Stimulated activated CD4-positive, alpha-beta T cell treated with anti-CD3 and anti-CD28 coated beads, Interleukin-15, amount 100 ng/mL, for 24 hours (primary cell): ENCODE measurements around the gene ISY1.
"Not testable (repeated sequence)": the region's sequence is repeated elsewhere in the genome, so short reads cannot be mapped to it uniquely, and the experiment has no call there.

Experiments
- DNase-seq: peaks from one replicate; pipeline ENCODE4 v3.0.0-alpha.2; 2020

ISY1 gene

DNA sequence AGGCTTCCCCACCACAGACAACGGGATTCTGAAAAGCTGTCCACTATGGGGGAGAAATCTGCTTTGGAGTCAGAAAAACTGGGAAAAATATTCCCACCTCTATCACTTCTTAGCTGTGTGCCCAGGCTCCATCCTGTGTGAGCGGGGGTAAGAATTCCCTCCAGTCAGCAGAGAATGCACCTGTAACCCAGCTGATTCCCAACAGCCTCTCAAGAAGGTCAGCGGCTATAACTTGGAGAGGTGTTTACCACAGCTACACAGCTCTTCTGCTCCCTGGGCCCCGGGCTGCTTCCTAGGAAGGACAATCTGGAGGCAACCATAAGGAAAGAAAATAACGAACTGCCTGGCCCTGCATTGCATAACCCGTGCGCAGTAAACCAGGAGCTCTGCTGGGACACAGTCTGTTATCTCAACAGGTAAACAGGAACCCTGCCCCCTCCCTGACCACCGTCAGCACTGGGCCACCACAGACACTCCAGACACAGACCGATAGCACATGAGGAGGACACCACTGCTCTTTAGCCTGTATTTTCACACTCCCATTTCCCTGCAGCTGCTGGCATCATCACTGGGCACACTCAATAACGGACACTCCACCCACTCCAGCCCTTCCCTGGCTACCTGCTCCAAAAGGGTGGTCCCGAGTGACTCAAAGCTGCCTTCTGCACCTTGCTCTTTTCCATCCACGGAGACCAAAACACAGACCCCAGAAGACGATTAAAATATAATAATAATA lies 41.3 kb downstream of the ISY1 start:
- DNase-seq, result peak; percentile 35

DNA sequence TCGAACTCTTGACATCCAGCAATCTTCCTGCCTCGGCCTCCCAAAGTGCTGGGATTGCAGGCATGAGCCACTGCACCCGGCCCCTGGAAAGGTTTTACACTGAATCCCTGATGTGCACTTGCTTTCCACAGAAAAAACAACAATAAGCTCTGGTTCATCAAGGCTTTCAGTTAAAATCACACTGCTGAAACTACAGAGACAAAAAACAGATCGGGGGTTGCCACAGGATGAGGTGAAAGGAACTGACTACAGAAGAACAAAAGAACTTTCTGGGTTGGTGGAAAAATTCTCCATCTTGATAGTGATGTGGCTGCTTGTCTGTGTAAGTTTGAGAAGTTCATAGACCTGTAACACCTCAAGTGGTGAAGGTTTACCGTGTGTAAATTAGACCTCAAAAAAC lies 42.1 kb downstream of the ISY1 start:
- peak; percentile 44 for DNase-seq

DNA sequence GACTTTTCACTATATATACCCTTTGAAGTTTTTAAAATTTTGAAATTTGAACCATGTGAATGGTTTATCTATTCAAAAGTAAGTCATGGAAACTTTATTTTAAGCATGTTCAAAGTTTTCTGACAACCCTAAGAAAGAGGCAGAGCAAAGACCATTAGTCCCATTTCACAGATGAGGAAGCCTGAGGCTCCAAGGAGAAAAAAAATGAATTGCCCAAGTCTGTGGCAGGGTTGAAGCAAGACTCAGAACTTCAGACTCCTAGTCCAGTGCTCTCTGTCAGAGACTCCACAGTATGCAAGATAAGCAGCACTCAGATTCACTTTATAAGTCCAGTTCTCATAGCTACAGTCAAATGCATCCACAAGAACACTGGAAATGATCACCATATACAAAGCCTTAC lies 43.7 kb downstream of the ISY1 start:
- no peak for DNase-seq

DNA sequence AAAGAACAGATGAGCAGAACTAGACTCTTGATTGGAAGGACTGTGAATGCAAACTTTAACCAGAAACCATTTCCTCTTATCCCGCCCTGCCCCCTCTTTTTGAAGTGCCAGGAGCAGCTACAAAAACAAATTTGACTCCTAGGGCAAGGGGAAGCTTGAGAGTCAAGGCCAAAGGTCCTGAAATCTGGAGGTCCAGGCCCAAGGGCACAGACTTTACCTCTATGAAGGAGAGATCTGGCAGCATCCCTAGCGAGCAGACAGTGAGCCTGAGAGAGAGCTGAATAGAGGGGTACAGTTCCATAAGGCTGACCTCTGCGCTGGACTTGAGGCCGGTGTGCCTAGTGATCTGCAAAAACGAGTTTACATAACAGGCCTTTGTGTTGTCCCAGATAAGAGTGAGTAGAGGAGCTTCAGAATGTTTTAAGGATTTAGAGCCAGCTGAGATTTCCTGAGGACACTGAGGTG lies 44.3 kb downstream of the ISY1 start:
- peak; percentile 18 for DNase-seq

DNA sequence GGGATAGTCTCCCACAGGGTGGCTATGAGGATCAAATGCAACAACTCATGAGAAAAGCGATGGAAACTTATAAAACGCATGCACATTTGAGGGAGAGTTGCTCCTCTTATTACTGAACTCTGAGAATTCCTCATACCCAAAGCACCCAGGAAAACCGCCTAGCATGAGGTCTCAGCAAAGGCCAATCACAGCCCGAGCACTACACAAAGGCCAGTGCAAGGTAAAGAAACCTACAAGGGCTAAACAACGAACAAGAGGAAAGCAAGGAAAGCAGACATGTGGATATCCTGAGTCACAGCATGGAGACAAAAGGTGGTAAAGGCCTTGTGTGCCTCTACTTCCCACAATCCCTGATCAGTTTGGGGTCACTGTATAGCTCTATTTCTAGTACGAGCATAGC lies 46.4 kb downstream of the ISY1 start:
- DNase-seq, result no peak

DNA sequence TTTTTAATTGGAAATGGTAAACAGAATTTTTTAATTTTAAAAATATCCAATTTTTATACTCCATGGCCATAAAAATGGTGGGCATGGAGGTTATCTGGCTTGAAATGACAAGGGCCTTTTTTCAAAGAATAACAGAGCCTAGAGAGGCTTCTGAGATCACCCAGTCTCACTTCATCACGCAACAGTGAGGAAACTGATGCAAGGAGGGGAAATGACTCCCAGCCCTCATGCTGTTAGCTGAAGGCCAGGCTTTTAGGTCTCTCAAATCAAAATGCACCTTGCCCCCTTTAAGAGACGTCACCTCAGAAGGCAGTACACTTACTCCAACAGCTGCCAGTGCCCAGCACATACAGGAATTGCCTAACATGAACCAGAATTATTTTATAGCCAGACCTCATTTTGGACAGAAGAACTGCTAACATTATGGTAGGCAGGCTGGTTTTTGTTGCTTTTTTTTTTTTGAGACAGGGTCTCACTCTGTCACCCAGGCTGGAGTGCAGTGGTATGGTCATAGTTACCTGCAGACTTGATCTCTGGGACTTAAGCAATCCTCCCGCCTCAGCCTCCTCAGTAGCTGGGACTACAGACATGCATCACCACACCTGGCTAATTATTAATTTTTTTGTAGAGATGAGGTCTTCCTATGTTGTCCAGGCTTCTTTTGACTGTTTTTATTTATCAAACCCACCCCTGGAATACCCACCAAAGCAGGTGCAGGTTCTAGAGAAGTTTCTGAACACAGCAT lies 48.4 kb downstream of the ISY1 start:
- peak; percentile 48 for DNase-seq

DNA sequence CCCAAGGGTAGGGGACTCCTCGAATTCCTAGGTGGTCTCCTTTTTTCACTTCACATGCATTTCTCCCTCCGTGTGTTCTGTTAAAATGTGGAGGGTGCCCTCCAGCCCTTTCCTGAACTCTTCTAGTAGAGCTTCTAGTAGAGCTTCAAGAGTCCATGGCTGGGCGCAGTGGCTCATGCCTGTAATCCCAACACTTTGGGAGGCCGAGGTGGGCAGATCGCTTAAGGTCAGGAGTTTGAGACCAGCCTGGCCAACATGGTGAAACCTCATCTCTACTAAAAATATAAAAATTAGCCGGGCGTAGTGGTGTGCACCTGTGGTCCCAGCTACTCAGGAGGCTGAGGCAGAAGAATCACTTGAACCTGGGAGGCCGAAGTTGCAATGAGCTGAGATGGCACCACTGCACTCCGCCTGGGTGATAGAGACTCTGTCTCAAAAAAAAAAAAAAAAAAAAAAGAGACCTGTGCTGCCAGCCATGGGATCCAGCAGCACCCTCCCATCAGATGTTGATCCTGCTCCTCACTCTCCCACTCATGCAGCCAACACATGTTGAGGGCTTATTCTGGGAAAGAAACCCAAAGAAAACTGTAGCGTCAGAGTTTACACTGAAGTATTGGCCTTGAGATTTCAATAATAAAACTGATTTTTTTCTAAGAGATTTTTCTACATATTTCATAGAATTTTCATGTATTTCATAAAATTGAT lies 49.6 kb downstream of the ISY1 start:
- not testable (repeated sequence) for DNase-seq

DNA sequence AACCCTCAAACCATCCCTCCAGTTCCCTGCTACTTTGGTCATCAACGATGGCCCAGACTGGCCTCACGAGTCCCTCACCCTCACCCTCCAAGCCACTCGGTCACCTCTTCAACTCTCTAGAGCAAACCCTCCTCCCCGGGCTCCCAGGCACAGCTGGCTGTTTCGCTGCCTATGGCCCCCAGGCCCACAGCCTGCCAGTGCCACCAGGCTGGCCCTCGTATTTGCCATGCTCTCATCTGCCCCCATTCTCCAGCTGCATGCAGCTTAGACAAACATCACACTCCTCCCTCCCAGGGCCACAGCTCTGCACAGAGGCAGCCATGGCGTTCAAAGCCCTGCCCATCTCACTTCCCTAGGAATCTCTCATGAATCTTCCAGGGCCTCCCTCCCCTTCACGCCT lies 53.1 kb downstream of the ISY1 start:
- DNase-seq, result no peak

DNA sequence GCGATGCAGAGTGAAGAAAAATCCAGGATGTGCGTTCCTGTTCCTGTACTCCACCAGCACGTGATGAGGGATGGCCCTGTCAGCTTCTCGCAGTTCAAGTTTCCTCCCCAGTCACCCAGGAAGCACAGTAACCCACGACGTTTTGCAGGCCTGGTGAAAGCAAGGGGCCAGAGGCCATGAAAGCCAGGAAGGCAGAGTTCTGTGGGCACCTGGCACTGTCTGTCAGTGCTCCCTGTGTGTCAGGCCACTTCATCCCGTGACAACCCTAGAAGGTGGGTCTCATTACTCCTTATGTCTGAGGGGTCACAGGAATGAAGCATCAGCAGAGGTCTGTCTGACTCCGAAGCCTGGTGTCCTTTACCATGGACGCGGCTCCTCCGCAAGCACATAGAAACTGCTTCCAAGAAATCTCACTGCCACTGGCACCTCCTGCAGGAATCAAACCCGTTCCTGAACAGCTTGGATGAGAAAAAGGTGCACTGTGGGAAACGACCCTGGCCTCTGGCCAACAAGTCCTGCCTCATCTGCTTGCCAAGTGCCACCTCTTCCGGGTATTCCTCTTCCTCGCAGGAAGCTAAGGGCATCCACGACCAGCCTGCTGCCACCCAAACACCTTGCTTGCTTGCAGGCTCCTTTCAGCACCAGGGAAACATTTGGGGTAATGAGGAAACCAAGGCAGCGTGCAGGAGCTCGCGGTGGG lies 53.8 kb downstream of the ISY1 start:
- no peak for DNase-seq

DNA sequence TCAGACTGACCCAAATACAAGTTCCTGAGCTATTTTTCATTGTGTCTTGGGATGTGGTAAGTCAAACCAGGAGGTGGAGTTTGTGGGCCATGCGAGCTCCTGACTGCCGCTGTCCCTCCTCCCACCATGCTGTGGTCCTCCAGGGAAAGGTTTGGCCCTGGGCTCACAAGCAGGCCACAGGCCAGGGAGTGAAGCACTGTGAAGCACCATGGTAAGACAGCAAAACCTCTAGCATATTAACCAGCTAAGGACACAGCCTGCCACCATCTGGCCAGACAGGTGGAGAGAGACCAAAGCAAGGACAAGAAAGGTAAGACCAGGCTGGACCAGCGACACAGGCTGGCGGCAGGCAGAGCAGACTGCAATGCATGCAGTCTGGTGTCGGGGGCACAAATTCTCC lies 54.5 kb downstream of the ISY1 start:
- no peak for DNase-seq

DNA sequence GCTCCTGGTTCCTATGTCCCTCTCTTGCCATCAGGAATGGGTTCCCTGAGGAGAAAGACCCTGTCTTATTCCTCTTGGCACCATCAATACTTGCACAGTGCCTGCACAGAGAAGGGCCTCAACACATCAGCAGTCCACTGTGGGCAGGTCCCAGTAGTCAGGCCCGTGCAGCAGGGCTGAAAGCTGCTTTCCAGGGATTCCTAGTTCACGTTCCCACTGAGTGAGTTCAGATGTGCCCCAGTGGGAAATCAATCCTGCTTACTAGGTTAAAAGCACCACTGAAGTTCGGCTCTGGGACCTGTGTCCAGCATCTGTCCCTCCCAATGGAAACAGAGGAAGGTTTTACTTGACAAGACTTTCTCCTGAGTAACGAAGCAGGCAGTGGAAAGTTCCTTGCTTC lies 55.0 kb downstream of the ISY1 start:
- DNase-seq, result no peak

DNA sequence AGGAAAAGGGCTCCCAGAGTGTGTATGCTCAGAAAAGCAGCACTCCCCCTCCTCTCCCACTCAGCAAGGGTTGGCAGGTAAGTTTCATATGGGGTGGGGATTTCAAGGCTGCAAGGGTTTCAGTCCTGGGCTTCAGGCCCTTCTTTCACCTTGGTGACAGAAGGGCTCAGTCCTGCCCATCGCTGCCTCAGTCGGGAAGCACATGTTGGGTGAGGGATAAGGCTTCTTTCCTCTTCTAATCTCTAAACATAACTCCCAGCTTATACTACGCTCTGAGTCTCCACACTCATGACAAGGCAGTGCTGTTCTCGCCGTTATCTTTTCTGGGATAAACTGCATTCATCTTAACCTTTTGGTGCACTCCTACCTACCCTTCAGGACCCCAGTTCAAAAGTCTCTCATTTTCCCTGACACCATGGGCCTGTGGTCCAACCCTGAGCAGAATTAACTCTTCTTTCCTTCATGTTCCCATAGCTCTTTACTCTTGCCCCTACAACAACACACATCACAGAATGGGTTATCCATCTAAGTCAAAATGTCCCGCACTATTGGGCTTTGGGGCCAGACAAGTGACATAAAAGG lies 56.3 kb downstream of the ISY1 start:
- no peak for DNase-seq

DNA sequence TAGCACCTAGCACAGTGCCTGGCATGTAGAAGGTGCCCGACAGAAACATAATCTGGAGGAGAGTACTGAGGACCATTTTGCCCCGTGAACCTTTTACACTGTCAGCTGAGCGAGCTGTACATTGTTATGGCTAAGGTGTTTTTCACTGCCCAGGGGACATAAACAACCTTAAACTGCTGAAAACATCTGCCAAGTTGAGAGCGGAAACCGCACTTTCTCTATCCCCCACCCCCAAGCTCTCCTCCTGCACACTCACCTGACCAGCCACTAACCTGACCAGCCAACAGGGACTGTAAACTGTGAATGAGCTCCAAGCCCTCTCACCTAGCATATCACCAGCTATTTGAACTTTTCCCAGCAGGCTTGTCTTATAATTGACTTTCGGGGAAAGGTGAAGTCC lies 56.8 kb downstream of the ISY1 start:
- no peak for DNase-seq

DNA sequence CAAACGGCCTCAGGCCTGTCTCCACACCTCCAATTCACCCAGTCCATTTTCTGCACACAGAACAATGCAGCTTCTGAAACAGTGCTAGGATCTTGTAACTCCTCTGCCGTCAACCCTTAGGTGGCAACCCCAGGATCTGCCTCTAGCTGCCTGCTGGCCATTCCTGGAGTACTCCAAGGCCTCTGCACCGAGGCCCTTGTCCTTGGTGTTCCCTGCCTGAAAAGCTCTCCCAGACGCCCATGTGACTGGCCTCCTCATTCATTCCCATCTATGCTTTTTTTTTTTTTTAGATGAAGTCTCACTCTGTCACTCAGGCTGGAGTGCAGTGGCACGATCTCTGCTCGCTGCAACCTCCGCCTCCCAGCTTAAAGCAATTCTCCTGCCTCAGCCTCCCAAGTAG lies 57.6 kb downstream of the ISY1 start:
- no peak for DNase-seq

DNA sequence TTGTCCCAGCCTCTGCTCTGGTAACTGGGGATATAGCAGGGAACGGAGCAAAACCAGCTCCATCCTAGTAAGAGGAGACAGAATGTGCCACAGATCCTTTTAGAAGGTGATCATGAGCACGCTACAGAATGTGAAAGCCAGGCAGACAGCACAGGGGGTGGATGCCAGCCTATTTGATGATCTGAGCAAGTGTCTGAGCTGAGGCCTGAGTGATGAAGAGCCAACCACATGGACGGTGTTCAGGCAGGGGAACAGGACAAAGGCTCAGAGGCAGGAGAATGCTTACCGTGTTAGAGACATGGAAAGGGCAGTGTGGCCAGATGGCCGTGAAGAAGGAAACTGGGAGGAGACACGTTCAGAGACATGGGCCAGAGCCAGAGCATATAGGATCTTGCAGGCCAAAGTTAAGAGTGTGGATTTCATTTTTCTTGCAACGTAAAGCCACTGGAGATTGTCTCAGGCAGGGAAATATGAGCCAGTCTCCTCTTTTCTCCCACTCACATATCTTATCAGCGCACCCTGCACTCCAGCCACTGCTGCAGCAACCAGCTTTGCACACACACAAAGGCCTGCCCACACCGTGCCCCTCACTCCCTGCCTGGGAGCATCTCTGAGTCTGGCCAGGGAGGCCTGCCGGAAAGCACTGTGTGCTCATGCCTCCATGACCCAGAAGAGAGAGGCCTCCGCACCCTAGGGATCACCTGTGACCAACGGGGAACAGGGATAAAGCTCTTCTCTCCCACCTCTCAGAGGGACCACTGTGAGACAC lies 59.3 kb downstream of the ISY1 start:
- DNase-seq, result no peak

DNA sequence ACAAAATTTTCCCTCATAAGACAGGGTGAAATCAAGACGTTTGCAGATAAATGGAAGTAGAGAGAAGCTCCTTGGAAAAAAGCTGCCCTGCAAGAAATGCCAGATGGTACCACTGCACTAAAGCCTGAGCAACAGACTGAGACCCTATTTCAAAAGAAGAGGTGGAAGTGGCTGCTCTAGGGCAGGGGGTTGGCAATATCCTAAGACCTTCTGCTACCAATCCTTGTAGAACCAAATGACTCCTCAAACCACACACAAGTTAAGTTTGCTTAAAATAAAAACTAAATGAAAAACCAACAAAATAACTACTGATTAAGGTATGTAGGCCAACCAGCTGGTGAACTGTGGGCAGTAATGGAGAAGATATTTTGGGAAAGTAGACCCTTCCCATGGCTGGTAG lies 60.6 kb downstream of the ISY1 start:
- DNase-seq, result no peak

DNA sequence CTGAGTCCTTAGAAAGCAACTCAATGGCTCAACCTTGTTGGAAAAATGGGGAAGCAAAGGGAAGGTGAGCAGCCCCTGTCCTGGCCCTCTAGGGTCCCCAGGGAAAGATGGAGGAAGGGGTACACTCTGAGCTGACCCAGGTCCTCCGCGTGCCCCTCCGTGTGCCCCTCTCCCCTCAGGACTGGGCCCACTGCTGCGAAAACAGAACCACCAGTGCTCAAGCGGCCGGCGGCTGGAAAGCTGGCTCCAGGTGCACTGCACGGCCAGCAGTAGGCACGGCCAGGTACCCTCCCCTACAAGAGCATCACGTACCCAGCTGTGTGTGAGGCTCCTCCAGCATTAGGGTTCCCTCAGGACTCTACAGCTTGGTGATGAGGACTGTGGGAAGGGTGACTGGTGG lies 65.6 kb downstream of the ISY1 start:
- no peak for DNase-seq

DNA sequence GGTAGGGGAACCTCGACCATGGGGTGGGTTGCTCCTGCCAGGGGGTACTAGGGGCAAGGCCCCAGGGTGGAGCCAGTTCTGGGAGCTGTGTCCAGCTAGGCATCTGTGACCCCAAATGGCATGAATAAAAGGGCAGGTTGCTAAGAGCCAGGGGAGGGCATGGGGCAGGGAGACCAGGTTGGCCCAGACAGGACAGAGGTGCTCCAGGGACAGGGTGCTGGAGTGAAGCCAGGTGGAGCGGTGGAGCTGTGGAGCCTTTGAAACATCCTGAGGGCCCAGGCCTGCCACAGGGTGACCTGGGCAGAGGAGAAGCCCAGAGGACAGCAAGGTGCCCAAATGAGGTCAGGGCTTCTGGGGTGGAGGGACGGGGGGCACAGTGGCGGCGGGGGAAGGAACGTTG lies 72.6 kb downstream of the ISY1 start:
- not testable (repeated sequence) for DNase-seq

DNA sequence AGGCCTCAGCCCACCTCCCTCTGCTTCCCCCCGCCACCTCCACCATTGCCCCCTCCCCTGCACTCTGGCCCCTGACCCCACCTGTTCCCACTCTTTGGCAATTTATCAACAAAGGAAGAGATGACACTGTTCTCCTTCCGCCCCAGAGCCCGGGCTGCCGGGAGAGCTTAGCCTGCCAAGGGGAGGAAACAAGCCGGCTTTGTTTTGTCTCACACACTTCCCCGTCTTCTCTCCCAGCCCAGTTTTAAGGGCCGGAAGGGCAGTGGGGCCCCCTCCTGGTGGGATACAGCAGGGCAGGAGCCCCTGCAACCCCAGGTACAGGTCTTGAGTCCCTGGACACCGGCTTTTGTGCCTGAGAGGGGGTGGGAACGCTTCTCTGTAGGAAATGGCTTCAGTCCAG lies 73.0 kb downstream of the ISY1 start:
- DNase-seq, result not testable (repeated sequence)

DNA sequence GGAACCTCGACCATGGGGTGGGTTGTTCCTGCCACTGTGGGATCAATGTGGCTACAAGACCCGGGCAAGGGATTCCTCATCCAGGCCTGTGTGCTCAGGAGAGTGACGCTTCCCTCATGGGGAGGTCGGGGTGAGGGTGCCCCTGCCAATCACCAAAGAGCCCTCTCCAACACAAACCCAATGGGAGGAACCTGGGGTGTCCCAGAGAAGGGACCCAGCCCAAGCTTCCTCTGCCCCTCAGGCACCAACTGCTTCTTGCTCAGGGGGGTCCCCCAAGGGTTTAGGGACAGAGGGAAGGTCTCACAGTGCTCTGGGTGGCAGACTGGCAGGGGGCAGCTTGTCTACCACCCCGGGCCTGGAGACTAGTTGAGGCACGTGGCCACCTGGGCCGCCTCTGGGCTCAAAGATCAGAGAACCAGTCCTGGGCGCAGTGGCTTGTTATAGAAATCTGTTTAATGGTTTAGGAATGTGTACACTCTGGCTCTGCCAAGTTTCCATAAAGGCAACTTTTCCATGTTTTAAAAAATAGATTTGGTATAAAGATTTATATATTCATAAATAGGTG lies 73.6 kb downstream of the ISY1 start:
- DNase-seq, result no peak

DNA sequence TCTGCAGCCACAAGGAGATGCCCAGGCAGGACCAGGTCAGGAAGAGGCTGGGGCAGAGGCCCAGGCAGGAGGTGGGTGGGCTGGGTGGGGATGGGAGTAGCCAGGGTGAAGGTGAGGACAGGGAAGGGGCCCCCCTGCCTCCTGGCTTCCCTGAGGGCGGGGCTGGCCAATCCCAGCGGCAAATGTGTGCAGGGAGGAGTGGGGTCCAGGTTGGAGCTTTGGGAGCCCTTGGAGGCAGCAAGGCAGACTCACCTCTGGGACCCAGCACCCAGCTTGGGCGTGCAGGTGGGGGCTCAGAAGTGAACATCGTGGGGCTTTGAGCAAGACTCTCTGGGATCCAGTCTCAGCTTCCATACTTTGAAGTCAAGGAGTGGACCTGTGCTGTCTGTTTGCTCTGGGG lies 75.0 kb downstream of the ISY1 start:
- no peak for DNase-seq
